ENCODE data around the gene TMA7. TPM values are rescaled to one million over a fixed set of nuclear protein-coding genes. Genes with fewer than 3 reads are reported as not detected.
A peak's percentile ranks its signal among the peaks of the same experiment; 100 is the strongest.

TMA7 gene
- polyA plus RNA-seq, 1 experiment: 316 TPM

DNA sequence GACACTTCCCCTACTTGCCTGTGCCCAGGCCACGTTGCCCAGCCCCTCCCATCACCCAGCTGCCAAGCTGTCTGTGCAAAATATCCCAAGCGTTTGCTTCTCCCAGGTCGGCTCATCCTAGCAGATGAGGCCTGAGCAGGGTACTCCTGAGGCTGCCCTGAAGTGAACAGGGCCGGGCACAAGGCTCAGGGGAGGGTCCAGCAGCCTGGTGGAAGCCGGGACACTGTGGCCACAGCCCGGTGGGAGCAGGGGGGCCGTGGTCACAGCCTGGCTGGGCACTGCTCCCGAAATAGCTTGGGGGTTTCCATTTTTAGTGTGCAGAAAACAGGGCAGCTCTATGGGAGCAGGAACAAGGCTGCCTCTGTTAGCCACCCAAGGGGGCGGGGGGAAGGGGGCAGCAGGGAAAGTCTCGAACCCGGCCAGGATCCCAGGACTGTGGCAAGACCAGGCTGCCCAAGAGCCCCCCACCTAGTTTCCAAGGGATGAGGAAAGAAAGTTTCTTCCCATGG is 13.6 kb upstream of the TMA7 start:
- Histone ChIP-seq H3K27me3 (ENCODE audit: control insufficient read depth, insufficient read depth, low read length) (no peaks in the 10 kb centered on the region), H3K27ac (ENCODE audit: low read depth, low read length) (no peak overlapping the region), H3K4me3 (ENCODE audit: low read depth, low read length) (no peak overlapping the region), H3K9me3 (ENCODE audit: control insufficient read depth, insufficient read depth, low read length) (no peaks in the 10 kb centered on the region)
- CTCF ChIA-PET: interaction anchor here (0.6 to 6.2 kb wide), 3 partner anchors 8 to 232 kb away, joined by 4 to 47 read pairs (median 5); no protein-coding TSS in a partner anchor
- TF ChIP-seq, protein P1, sequence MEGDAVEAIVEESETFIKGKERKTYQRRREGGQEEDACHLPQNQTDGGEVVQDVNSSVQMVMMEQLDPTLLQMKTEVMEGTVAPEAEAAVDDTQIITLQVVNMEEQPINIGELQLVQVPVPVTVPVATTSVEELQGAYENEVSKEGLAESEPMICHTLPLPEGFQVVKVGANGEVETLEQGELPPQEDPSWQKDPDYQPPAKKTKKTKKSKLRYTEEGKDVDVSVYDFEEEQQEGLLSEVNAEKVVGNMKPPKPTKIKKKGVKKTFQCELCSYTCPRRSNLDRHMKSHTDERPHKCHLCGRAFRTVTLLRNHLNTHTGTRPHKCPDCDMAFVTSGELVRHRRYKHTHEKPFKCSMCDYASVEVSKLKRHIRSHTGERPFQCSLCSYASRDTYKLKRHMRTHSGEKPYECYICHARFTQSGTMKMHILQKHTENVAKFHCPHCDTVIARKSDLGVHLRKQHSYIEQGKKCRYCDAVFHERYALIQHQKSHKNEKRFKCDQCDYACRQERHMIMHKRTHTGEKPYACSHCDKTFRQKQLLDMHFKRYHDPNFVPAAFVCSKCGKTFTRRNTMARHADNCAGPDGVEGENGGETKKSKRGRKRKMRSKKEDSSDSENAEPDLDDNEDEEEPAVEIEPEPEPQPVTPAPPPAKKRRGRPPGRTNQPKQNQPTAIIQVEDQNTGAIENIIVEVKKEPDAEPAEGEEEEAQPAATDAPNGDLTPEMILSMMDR (IDR thresholded peaks at IDR 0.05; ENCODE audit: low read depth, low read length): no peak
- POLR2A ChIA-PET: no interaction called here
- DNase-seq (ENCODE audit: low read depth, low spot score): no peak

DNA sequence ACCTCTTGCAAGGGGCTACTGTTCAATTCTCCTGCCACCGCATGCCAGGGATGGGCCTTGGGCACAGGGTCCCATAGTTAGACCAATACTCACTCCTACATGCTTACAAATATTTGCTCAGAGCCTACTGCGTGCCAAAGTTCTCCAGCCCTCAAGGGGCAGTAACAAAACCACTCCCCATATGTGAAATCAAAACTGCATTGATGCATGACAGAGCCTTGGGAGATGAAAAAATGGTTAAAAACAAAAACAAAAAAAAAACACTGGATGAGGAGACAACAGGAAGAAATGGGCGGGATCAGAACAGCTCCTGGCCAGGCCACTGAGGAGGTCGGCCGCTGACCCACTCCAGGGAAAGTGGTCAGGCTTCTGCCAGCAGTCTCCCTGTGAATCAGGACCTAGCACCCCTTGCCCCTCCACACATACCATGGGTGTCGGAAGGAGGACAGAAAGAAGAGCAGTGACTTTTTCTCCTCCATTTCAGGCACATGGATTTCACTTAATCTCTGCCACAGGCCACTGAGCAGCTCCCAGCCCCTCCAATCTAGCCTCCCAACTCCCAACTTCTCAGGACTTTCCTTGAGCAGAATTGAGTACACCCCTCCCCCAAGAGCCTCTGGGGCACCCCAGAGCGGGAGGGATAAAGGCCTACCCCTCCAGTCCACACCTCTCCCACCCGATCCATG is 13.0 kb upstream of the TMA7 start:
- no peak for DNase-seq (ENCODE audit: low read depth, low spot score)
- Histone ChIP-seq H3K27me3 (ENCODE audit: control insufficient read depth, insufficient read depth, low read length) (no peaks in the 10 kb centered on the region), H3K9me3 (ENCODE audit: control insufficient read depth, insufficient read depth, low read length) (no peaks in the 10 kb centered on the region), H3K27ac (ENCODE audit: low read depth, low read length) (no peak overlapping the region), H3K4me3 (ENCODE audit: low read depth, low read length) (peak overlapping the region; percentile 18)
- TF ChIP-seq, protein P1 (IDR thresholded peaks at IDR 0.05; ENCODE audit: low read depth, low read length): no peak
- POLR2A ChIA-PET: no interaction called here
- CTCF ChIA-PET: interaction anchor here (1.2 to 6.2 kb wide), 2 partner anchors 9 to 232 kb away, joined by 4 to 47 read pairs; no protein-coding TSS in a partner anchor

DNA sequence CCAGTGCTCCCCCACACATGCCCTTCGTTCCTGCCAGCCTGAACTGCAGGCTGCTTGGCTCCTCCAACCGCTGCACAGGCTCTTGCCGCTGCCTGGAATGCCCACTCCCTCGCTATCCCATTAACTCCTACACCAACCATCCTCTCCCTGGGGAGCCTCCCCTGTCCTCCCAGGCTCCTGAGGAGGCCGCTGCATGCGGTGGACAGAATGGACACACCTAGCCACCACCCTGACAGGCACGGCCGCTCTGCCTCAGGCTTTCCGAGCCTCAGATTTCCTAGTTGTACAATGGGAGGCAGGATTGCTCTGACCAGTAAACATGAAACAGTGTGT is 12.5 kb upstream of the TMA7 start:
- Histone ChIP-seq H3K4me3 (ENCODE audit: low read depth, low read length) (peak overlapping the region; percentile 18), H3K27me3 (ENCODE audit: control insufficient read depth, insufficient read depth, low read length) (no peaks in the 10 kb centered on the region), H3K9me3 (ENCODE audit: control insufficient read depth, insufficient read depth, low read length) (no peaks in the 10 kb centered on the region), H3K27ac (ENCODE audit: low read depth, low read length) (no peak overlapping the region)
- ChIA-PET CTCF (interaction anchor here (6.2 kb wide), 1 partner anchor 9 kb away, joined by 47 read pairs; no protein-coding TSS in a partner anchor), POLR2A (no interaction called here)
- TF ChIP-seq, protein P1 (IDR thresholded peaks at IDR 0.05; ENCODE audit: low read depth, low read length): no peak
- no peak for DNase-seq (ENCODE audit: low read depth, low spot score)

DNA sequence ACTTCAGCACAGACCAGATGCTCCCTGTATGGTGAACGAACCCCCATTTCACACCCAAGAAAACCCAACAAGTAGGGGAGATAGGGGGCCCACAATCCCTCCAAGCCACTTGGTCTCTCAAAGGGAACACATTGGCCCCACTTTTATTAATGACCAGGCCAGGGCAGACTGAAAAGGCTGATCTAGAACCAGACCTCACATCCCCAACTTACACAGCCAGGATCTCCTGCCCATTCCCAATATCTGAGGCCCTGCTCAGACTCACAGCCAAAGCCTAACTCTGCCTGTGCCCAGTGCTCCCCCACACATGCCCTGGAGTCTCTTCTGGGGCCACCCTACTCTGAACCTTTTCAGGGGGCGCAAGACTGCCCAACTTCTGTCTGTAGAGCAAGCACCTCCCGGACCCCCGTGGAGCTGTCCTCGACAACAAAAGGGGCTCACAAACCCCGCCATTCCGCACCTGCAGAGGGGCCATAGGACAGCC is 11.9 kb upstream of the TMA7 start:
- TF ChIP-seq, protein P1 (IDR thresholded peaks at IDR 0.05; ENCODE audit: low read depth, low read length): no peak
- Histone ChIP-seq H3K4me3 (ENCODE audit: low read depth, low read length) (peak overlapping the region; percentile 70), H3K9me3 (ENCODE audit: control insufficient read depth, insufficient read depth, low read length) (no peaks in the 10 kb centered on the region), H3K27ac (ENCODE audit: low read depth, low read length) (no peak overlapping the region), H3K27me3 (ENCODE audit: control insufficient read depth, insufficient read depth, low read length) (no peaks in the 10 kb centered on the region)
- POLR2A ChIA-PET: interaction anchor here (1.1 kb wide), 1 partner anchor 18 kb away, joined by 3 read pairs; the partner anchor contains the start of gene ATRIP
- DNase-seq (ENCODE audit: low read depth, low spot score): no peak
- CTCF ChIA-PET: interaction anchor here (0.6 to 12.1 kb wide), 3 partner anchors 8 to 60 kb away, joined by 4 to 402 read pairs (median 47); no protein-coding TSS in a partner anchor

Measured in AG04450 (cell line).